ENCODE data around the gene ARHGAP29.

ARHGAP29 gene

DNA sequence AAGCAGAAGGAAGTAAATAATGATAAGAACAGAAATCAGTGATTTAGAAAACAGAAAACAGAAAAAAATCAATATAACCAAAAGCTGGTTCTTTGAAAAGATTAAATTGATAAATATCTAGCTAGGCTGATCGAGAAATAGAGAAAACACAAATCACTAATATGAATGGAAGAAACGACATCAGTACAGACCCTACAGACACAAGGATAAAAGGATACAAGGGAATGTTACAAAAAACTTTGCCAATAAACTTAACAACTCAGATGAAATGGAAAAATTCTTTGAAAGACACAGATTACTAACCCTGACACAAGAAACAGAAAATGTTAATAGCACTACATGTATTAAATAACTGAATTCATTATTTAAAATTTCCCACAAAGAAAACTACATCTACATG, 6.3 kb upstream of the ARHGAP29 start:
- H3K4me3 ChIP-seq (ENCODE audit: low read depth, low read length): no peak overlapping the region
- ChIA-PET POLR2A (no interaction called here), CTCF (interaction anchor here (0.7 to 3.2 kb wide), 3 partner anchors 31 to 218 kb away, joined by 3 to 20 read pairs (median 4); no protein-coding TSS in a partner anchor)
- DNase-seq (ENCODE audit: low read depth, low spot score): no peak
- TF ChIP-seq, protein P1, sequence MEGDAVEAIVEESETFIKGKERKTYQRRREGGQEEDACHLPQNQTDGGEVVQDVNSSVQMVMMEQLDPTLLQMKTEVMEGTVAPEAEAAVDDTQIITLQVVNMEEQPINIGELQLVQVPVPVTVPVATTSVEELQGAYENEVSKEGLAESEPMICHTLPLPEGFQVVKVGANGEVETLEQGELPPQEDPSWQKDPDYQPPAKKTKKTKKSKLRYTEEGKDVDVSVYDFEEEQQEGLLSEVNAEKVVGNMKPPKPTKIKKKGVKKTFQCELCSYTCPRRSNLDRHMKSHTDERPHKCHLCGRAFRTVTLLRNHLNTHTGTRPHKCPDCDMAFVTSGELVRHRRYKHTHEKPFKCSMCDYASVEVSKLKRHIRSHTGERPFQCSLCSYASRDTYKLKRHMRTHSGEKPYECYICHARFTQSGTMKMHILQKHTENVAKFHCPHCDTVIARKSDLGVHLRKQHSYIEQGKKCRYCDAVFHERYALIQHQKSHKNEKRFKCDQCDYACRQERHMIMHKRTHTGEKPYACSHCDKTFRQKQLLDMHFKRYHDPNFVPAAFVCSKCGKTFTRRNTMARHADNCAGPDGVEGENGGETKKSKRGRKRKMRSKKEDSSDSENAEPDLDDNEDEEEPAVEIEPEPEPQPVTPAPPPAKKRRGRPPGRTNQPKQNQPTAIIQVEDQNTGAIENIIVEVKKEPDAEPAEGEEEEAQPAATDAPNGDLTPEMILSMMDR (IDR thresholded peaks at IDR 0.05; ENCODE audit: insufficient read depth, low read length, missing control alignments): no peak

DNA sequence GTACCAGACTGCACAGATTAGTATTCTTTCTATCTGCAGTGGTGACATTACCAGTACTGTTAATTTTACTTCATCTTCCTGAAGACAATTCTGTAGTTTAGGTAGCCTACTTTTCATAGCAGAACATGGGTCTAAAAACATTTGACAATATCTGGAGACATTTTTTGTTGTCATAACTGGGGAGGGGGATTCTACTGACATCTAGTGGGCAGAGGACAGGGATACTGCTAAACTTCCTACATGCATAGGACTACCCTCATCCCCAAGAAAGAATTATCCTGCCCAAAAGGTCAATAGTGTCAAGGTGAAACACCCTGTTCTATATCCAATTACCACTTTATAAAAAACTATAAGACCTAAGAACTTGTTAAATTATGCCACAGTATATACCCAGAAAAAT, 3.4 kb upstream of the ARHGAP29 start:
- POLR2A ChIA-PET: no interaction called here
- CTCF ChIA-PET: interaction anchor here (0.7 kb wide), 1 partner anchor 179 kb away, joined by 3 read pairs; no protein-coding TSS in a partner anchor
- TF ChIP-seq, protein P1 (IDR thresholded peaks at IDR 0.05; ENCODE audit: insufficient read depth, low read length, missing control alignments): peak; percentile 17
- no peak overlapping the region for H3K4me3 ChIP-seq (ENCODE audit: low read depth, low read length)
- no peak for DNase-seq (ENCODE audit: low read depth, low spot score)

DNA sequence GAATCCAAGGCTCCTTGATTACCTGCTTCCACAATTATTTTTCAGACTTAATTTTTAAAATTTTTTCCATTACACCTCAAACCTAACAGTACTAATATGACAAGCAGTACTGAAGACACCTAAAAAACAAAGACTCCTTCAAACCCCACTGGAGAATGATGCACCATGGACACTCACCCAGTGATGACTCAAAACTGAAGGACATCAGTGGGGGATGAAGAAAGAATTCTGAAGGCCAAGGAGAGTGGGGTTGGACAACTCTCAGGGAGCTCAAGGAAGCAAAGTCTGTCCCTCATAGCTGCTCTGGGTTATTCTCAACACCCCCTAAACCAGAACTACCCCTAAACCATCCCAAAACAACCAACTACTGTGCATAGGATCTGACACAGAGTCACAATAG, 2.4 kb upstream of the ARHGAP29 start:
- POLR2A ChIA-PET: no interaction called here
- DNase-seq (ENCODE audit: low read depth, low spot score): no peak
- TF ChIP-seq, protein P1 (IDR thresholded peaks at IDR 0.05; ENCODE audit: insufficient read depth, low read length, missing control alignments): no peak
- CTCF ChIA-PET: interaction anchor here (0.7 to 1.2 kb wide), 3 partner anchors 16 to 198 kb away, joined by 3 read pairs; no protein-coding TSS in a partner anchor
- no peak overlapping the region for H3K4me3 ChIP-seq (ENCODE audit: low read depth, low read length)

DNA sequence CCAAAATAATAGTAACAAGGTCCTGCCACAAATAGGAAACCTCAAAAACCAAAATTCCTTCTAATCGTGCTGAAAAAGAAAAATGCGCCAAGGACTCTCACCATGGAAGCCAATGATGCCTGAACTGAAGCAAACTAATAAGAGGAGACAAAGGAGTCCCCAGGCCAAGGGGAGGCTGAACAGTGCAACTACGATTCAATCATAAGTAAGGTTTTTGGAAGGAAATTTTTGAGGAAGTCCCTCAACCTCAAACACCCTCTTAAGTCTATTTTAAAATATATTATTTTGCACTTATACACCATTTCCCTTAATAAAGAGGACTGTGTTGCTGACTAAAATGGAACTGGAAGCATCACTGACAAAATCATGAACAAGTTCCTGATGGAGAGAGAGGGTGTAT, 1.7 kb upstream of the ARHGAP29 start:
- CTCF ChIA-PET: interaction anchor here (1.2 kb wide), 2 partner anchors 150 to 197 kb away, joined by 3 read pairs; no protein-coding TSS in a partner anchor
- DNase-seq (ENCODE audit: low read depth, low spot score): no peak
- TF ChIP-seq, protein P1 (IDR thresholded peaks at IDR 0.05; ENCODE audit: insufficient read depth, low read length, missing control alignments): no peak
- POLR2A ChIA-PET: no interaction called here
- no peak overlapping the region for H3K4me3 ChIP-seq (ENCODE audit: low read depth, low read length)

DNA sequence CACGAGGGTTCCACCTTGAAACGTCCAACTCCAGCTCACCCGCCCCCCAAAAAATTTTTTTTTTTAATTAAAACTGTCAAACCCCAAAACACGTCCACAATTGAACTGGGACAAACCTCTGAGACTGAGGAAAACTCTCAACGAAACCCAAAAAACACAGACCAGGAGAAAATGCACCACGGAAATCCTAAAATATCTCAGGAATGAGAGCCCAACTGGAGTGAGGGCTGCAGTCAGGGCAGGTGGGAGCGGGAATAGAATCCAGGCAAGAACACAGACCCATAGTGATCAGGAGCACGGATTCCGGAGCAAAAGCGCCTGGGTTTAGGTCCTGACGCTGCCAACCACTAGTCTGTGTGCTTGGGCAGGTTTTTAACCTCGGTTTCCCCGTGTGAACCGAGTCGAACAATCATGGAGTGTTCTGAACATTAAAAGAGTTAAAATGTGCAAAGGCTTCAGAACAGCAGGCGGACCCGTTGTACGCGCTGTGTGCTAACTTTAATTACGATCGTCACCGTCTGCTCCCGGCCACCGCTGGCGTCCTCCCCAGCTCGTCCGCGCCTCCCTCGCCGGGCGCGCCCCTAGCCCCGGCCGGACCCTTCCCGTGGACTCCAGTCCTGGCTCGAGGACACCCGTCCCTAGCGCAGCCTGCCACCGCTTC, 624 bp downstream of the ARHGAP29 start:
- POLR2A ChIA-PET: interaction anchor here (0.8 to 1.0 kb wide), 3 partner anchors 10 to 93 kb away, joined by 3 read pairs; no protein-coding TSS in a partner anchor
- TF ChIP-seq, protein P1 (IDR thresholded peaks at IDR 0.05; ENCODE audit: insufficient read depth, low read length, missing control alignments): no peak
- peak overlapping the region; percentile 83 for H3K4me3 ChIP-seq (ENCODE audit: low read depth, low read length)
- CTCF ChIA-PET: interaction anchor here (1.0 to 4.9 kb wide), 11 partner anchors 9 to 211 kb away, joined by 3 to 24 read pairs (median 4); no protein-coding TSS in a partner anchor
- DNase-seq (ENCODE audit: low read depth, low spot score): no peak

DNA sequence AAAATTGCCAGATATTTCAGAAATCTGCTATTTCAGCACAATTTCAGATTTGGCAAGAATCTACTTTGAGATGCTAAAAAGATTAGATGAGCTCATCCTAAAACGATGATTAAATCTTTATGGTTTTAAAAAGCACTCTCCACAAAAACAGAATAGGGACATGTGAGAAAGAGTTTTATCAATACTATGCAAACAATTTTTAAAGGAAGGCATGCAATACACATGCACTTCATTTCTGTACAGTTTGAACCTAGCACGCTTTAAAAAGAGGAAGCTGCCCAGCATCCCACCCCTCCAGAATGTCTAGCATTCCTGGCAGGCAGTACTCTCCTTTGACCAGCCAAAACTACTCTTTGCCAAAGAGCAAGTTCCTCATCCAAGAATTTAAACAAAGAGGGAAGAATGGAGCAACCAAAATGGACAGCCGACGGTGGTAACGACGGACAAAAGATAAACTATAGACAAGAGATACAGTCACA, 1.3 kb downstream of the ARHGAP29 start:
- H3K4me3 ChIP-seq (ENCODE audit: low read depth, low read length): peak overlapping the region; percentile 83
- CTCF ChIA-PET: interaction anchor here (1.1 to 4.9 kb wide), 9 partner anchors 8 to 210 kb away, joined by 3 to 24 read pairs (median 6); no protein-coding TSS in a partner anchor
- POLR2A ChIA-PET: interaction anchor here (0.8 kb wide), 1 partner anchor 94 kb away, joined by 3 read pairs; no protein-coding TSS in a partner anchor

More for the DNA sequence above, 1.3 kb downstream of the ARHGAP29 start:
- peak; percentile 5 for DNase-seq (ENCODE audit: low read depth, low spot score)
- TF ChIP-seq, protein P1 (IDR thresholded peaks at IDR 0.05; ENCODE audit: insufficient read depth, low read length, missing control alignments): no peak

All from AG04449 (cell line).